Astrocyte (in vitro differentiated cells and primary cell): ENCODE data around the gene ELFN2. TPM values are rescaled to one million over a fixed set of nuclear protein-coding genes. Genes with fewer than 3 reads are reported as not detected.
A peak's percentile ranks its signal among the peaks of the same experiment; 100 is the strongest.
"Not testable (repeated sequence)": the region's sequence is repeated elsewhere in the genome, so short reads cannot be mapped to it uniquely, and the experiment has no call there.

ENCODE experiments used
- DNase-seq: peaks from one replicate; pipeline ENCODE4 v3.0.0-alpha.2; 2010; ENCODE audit warnings: low read depth
- FAIRE-seq: peaks from 2 replicates; lab custom pipeline; 2011; peaks lifted over from hg19 to GRCh38; lab: Jason Lieb, UNC
- H2AFZ ChIP-seq: 2 replicates; pipeline ENCODE4 v1.6.0; 2012; ENCODE audit warnings: low read depth, low read length, inconsistent platforms
- H3K27ac ChIP-seq: 2 replicates; pipeline ENCODE4 v1.5.1; 2011; ENCODE audit warnings: low read depth, low read length, inconsistent platforms
- H3K27me3 ChIP-seq: 2 replicates; pipeline ENCODE4 v1.6.0; 2011; ENCODE audit warnings: low read length, inconsistent platforms; ENCODE audit not compliant: insufficient read depth
- H3K36me3 ChIP-seq: 2 replicates; pipeline ENCODE4 v1.5.1; 2011; ENCODE audit warnings: low read length, inconsistent platforms; ENCODE audit not compliant: insufficient read depth
- H3K4me1 ChIP-seq: 2 replicates; pipeline ENCODE4 v1.5.1; 2011; ENCODE audit warnings: low read length, inconsistent platforms; ENCODE audit not compliant: insufficient read depth
- H3K4me2 ChIP-seq: 2 replicates; pipeline ENCODE4 v1.6.0; 2012; ENCODE audit warnings: low read length, inconsistent platforms
- H3K4me3 ChIP-seq: 2 replicates; pipeline ENCODE4 v1.5.1; 2011; ENCODE audit warnings: low read depth, mild to moderate bottlenecking, low read length, inconsistent platforms; ENCODE audit not compliant: insufficient read depth
- H3K79me2 ChIP-seq: 2 replicates; pipeline ENCODE4 v1.6.0; 2012; ENCODE audit warnings: mild to moderate bottlenecking, low read length, inconsistent platforms; ENCODE audit not compliant: insufficient read depth
- H3K9ac ChIP-seq: 2 replicates; pipeline ENCODE4 v1.6.0; 2012; ENCODE audit warnings: mild to moderate bottlenecking, low read length, inconsistent platforms
- H3K9me3 ChIP-seq: 2 replicates; pipeline ENCODE4 v1.5.1; 2012; ENCODE audit warnings: low read depth, mild to moderate bottlenecking, low read length, inconsistent platforms; ENCODE audit not compliant: insufficient read depth
- H4K20me1 ChIP-seq: 2 replicates; pipeline ENCODE4 v1.6.0; 2012; ENCODE audit warnings: low read length, inconsistent platforms; ENCODE audit not compliant: insufficient read depth
- H3K27ac Mint-ChIP-seq: one replicate; pipeline ENCODE4 v1.8.0; 2021; ENCODE audit warnings: mild to moderate bottlenecking, mixed read lengths; ENCODE audit not compliant: unreplicated experiment
- H3K27me3 Mint-ChIP-seq: one replicate; pipeline ENCODE4 v1.8.0; 2021; ENCODE audit warnings: low read depth, mixed read lengths; ENCODE audit not compliant: unreplicated experiment
- H3K36me3 Mint-ChIP-seq: one replicate; pipeline ENCODE4 v1.8.0; 2021; ENCODE audit warnings: low read depth, mixed read lengths; ENCODE audit not compliant: unreplicated experiment
- H3K4me1 Mint-ChIP-seq: one replicate; pipeline ENCODE4 v1.8.0; 2021; ENCODE audit warnings: low read depth, mixed read lengths; ENCODE audit not compliant: unreplicated experiment
- H3K4me3 Mint-ChIP-seq: one replicate; pipeline ENCODE4 v1.8.0; 2021; ENCODE audit warnings: mild to moderate bottlenecking, moderate library complexity, mixed read lengths; ENCODE audit not compliant: unreplicated experiment
- H3K9me3 Mint-ChIP-seq: one replicate; pipeline ENCODE4 v1.8.0; 2021; ENCODE audit warnings: mild to moderate bottlenecking, mixed read lengths; ENCODE audit not compliant: unreplicated experiment
- EZH2 ChIP-seq: IDR thresholded peaks from 2 replicates; pipeline ENCODE4 v1.6.1; 2012; ENCODE audit warnings: mild to moderate bottlenecking, low read length, inconsistent platforms; ENCODE audit not compliant: insufficient read depth
- total RNA-seq: library from RNA; stranded (reverse); gene quantifications from 2 replicates; pipeline ENCODE4 v1.2.1, GENCODE V29; 2021
- TF ChIP-seq, protein P1 (sequence below): IDR thresholded peaks from 2 replicates; pipeline ENCODE4 v1.5.1; 2011; ENCODE audit warnings: low read depth, mild to moderate bottlenecking, inconsistent platforms, low read length, moderate library complexity; ENCODE audit not compliant: insufficient read depth

Gene ELFN2
- total RNA-seq, 1 donor from 2014 or later: 2.8 TPM

GRCh38 chr22:37330200-37331033 is 96.9 kb downstream of the ELFN2 start:
- peaks cover 60% of the 10 kb centered on the region for H3K27me3 Mint-ChIP-seq
- no peak overlapping the region for H2AFZ ChIP-seq
- H4K20me1 ChIP-seq: no peaks in the 10 kb centered on the region
- no peak for TF ChIP-seq EZH2
- TF ChIP-seq, protein P1, sequence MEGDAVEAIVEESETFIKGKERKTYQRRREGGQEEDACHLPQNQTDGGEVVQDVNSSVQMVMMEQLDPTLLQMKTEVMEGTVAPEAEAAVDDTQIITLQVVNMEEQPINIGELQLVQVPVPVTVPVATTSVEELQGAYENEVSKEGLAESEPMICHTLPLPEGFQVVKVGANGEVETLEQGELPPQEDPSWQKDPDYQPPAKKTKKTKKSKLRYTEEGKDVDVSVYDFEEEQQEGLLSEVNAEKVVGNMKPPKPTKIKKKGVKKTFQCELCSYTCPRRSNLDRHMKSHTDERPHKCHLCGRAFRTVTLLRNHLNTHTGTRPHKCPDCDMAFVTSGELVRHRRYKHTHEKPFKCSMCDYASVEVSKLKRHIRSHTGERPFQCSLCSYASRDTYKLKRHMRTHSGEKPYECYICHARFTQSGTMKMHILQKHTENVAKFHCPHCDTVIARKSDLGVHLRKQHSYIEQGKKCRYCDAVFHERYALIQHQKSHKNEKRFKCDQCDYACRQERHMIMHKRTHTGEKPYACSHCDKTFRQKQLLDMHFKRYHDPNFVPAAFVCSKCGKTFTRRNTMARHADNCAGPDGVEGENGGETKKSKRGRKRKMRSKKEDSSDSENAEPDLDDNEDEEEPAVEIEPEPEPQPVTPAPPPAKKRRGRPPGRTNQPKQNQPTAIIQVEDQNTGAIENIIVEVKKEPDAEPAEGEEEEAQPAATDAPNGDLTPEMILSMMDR: peak; percentile 21
- no peaks in the 10 kb centered on the region for H3K9me3 ChIP-seq
- no peaks in the 10 kb centered on the region for H3K36me3 ChIP-seq
- H3K27ac Mint-ChIP-seq: peak overlapping the region; percentile 90
- peaks cover 11% of the 10 kb centered on the region for H3K27me3 ChIP-seq
- H3K9ac ChIP-seq: no peak overlapping the region
- no peak overlapping the region for H3K4me3 ChIP-seq
- H3K9me3 Mint-ChIP-seq: no peaks in the 10 kb centered on the region
- H3K4me2 ChIP-seq: peak overlapping the region; percentile 34
- H3K36me3 Mint-ChIP-seq: peaks cover 2% of the 10 kb centered on the region
- H3K4me1 Mint-ChIP-seq: peaks cover 3% of the 10 kb centered on the region
- H3K79me2 ChIP-seq: no peaks in the 10 kb centered on the region
- FAIRE-seq (no peak), DNase-seq (peak; percentile 86)
- peaks cover 46% of the 10 kb centered on the region for H3K4me1 ChIP-seq
- H3K27ac ChIP-seq: no peak overlapping the region
- H3K4me3 Mint-ChIP-seq: no peak overlapping the region

- Histone ChIP-seq H3K36me3 (no peaks in the 10 kb centered on the region), H4K20me1 (no peaks in the 10 kb centered on the region), H3K4me2 (peak overlapping the region; percentile 46), H3K9me3 (no peaks in the 10 kb centered on the region), H3K79me2 (no peaks in the 10 kb centered on the region), H3K27ac (no peak overlapping the region), H3K4me3 (no peak overlapping the region), H3K9ac (peak overlapping the region; percentile 29), H3K27me3 (peaks cover 17% of the 10 kb centered on the region), H3K4me1 (peaks cover 39% of the 10 kb centered on the region), H2AFZ (peak overlapping the region; percentile 36)
- FAIRE-seq: no peak
- TF ChIP-seq, protein P1: no peak
- no peak for TF ChIP-seq EZH2
- H3K4me3 Mint-ChIP-seq: no peak overlapping the region
- peaks cover 2% of the 10 kb centered on the region for H3K36me3 Mint-ChIP-seq
- H3K4me1 Mint-ChIP-seq: peaks cover 3% of the 10 kb centered on the region
- H3K9me3 Mint-ChIP-seq: no peaks in the 10 kb centered on the region
- peak overlapping the region; percentile 34 for H3K27ac Mint-ChIP-seq
- peaks cover 60% of the 10 kb centered on the region for H3K27me3 Mint-ChIP-seq
- DNase-seq: peak; percentile 51
These were observed 97.8 kb downstream of the ELFN2 start for GRCh38 chr22:37329238-37330140.

- H3K9me3 Mint-ChIP-seq, H3K27ac Mint-ChIP-seq, DNase-seq, H3K36me3 Mint-ChIP-seq, H4K20me1 ChIP-seq, H3K4me3 Mint-ChIP-seq, H3K4me3 ChIP-seq, H3K36me3 ChIP-seq, H3K9me3 ChIP-seq, H3K79me2 ChIP-seq, H3K4me1 Mint-ChIP-seq, FAIRE-seq: not testable (repeated sequence)
- Histone ChIP-seq H3K9ac (peak overlapping the region; percentile 29), H3K4me2 (peak overlapping the region; percentile 53), H3K4me1 (peaks cover 36% of the 10 kb centered on the region), H2AFZ (peak overlapping the region; percentile 36), H3K27me3 (peaks cover 15% of the 10 kb centered on the region), H3K27ac (peak overlapping the region; percentile 24)
- peaks cover 61% of the 10 kb centered on the region for H3K27me3 Mint-ChIP-seq
These were observed 98.6 kb downstream of the ELFN2 start for GRCh38 chr22:37328538-37329237.
